Effector CD4-positive, alpha-beta T cell (primary cell): Measurements from ENCODE around the gene TSC2.
"Not testable (repeated sequence)": the region's sequence is repeated elsewhere in the genome, so short reads cannot be mapped to it uniquely, and the experiment has no call there.

Source experiments
- DNase-seq: peaks from one replicate; pipeline ENCODE4 v3.0.0-alpha.2; 2020

Gene TSC2

DNA sequence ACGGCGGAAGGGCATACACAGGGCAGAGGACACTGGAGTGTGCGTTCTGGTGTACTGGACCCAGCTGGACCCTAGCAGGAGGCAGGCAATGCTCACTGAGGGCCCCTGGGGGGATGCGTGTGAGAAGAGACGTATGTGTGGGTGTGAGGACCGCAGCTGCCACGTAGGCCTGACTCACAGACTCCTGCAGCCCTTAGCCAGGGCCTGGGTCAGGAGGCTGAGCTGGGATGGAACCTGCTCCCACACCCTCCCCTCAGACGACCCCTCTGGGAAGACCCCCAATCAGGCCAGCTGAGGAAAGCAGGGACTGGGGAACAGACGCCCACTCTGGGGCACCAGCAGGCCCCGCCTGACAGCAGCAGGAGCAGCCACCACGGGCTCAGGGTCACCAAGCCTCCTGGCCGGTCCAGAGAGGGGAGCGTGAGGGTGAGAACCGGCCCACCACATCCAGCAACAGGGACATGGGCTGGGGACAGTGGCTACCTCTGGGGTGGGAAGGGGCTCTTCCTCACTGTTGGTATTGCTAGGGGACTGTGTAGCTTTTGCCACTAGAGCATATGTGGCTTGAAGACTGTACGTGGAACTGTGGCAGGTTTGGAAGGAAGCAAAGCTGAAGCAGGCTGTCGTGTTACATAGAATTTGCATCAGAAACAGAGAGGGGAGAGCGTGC lies 59.5 kb downstream of the TSC2 start:
- DNase-seq = not testable (repeated sequence)

DNA sequence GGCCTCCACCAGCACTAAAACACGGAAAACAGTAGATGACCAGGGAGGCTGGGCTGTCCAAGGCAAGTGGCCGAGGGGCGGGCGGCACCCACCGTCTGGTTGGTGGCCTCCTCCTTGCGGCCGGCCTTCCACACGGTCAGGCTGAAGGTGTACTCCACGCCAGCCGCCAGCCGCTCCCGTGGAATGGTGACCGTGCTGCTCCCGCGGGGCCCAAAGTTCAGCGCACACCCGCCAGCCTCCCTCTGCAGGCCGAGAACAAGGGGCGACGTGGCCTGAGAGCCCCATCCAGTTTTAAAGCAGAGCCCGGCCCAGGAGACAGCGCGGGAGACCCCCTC lies 60.0 kb downstream of the TSC2 start:
- DNase-seq = not testable (repeated sequence)

DNA sequence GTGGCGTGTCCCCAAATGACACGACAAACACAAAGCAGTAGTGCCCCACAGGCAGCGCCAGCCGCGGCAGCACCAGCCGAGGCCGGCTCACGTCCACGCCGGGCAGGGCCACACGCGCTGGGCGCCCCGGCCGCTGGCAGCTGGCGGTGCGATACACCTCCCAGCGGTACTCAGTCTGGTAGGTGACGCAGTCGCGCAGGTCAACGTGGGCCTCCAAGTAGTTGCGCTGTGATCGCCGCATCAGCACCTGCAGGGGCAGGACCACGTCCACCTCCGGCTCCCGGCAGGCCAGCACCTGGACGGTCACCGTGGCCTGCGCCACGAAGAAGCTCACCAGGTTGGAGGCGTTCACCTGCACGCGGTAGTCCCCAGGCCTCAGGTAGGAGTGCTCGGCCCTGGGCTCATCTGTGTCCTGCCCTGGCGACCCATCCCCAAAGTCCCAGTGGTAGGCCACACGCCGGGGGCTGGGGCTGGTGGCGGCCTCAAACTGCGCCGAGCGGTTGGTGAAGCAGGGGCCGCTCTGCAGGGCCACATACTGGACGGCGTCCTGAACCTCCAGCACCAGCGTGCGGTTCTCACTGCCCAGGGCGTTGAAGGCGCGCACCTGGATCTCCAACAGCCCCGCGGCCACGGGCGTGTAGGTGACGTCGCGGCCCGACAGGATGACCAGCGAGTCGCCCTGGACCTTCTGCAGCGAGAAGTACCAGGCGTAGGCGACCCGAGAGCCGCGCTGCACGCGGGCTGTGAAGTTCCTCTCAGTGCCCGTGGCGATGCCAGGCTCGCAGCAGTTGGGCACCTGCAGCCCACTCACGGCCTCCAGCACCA lies 60.9 kb downstream of the TSC2 start:
- not testable (repeated sequence) for DNase-seq

DNA sequence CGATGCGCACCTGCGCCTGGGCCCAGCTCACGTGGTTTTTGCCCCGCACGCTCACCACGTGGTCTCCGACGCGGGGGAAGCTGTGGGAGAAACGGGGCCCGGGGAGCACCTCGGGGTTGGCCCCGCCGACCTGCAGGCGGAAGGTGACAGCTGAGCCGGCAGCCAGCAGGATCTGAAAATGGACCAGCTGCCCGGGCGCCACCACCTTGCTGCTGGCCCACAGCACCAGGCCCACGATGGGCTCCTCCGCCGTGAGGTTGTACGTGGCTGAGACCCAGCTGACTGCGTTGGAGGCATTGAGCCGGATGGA lies 61.4 kb downstream of the TSC2 start:
- not testable (repeated sequence) for DNase-seq

DNA sequence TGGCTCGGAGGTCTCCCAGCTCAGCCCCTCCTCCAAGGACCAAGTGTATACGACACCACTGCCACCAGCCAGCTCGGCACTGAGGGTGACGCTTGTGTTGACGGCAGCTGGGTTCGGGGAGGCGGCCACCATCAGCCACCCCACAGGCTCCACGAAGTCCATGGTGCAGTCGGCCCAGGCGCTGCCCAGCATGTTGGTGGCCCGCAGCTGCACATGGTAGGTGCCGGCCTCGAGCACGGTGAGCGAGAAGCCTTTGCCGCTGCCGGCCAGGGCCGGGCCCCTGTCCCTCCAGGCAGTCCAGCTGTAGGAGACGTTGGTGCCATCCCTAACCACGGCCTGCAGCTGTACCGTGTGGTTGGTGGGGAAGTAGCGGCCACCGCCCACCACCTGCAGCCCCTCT lies 62.1 kb downstream of the TSC2 start:
- DNase-seq = not testable (repeated sequence)

DNA sequence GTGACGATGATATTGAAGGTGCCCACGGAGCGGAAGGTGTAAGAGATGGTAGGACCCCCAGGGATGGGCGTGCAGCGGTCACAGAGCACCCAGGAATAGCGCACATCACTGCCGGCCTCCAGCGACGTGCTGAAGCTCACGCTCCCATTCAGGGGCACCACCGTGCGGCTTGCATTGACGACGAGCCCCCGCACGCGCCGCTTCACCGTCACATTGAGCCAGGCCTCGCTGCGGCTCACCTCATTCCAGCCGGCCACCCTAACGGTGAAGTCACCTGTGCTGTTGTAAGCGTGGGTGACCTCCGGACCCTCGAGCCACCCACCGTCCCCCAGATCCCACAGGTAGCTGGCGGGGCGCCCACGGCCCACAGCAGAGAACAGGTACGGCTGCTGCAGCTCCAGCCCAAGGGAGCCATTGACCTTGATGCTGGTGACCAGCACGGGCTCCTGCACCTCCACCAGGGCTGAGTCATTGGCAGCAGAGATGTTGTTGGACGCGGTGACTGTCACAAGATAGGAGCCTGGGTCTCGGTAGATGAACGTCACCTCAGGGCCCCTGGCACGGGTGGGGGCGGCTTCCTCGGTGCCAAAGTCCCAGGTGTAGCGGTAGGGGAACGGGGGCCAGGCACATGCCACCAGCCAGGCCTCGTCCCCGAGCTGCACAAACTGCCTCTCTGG lies 62.7 kb downstream of the TSC2 start:
- not testable (repeated sequence) for DNase-seq

DNA sequence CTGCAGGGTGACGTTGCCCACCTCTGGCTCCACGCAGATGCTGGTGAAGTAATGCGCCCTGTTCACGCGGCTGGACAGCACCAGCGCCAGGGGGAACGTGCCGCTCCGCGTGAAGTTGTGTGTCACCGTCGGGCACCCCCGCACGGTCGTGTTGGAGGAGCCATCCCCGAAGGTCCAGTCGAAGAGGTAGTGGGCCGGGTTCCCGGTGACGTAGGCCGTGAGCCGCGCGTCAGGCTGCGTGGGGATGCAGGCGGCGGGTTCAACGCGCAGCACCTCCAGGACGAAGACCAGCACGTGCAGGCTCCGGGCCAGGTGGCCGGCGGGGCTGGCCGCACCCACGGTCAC lies 63.2 kb downstream of the TSC2 start:
- not testable (repeated sequence) for DNase-seq

DNA sequence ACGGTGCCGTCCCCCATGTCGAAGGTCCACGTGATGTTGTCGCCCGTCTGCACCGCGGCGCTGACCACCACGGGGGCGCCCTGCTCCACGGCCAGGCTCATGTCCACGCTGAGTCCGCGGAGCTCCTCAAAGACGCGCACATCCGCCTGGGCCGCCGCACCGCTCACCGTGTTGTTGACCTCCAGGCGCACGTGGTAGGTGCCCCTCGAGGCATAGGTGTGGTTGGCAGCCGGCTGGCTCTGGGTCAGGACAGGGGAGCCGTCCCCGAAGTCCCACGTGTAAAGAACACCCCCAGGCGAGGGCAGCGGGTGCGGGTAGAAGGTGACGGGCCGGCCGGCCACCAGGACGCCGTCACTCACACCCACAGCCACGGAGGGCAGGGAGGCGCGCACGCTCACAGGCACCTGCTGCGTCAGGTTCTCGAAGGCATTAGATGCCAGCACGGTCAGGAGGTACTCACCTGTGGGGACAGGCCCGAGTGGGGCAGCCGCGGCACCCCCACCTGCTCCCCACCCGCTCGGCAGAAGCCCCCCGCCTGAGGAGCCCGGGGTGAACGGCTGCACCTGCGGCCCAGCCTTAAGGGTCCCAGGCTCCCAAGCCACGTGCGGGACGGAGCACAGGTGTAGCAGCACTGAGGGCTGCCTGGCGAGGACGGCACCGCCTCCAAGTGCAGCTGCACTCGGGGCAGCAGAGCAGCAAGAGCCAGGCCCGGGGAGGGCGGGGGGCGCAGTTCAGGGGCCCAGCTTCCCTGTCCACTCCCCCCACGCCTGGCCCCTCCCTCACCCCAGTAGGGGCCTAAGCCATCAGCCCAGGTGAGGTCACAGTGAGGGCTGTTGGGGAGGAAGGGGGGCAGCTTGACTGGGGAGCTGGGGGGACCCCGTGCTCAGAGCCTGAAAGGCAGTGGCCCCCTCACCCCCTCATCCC lies 63.9 kb downstream of the TSC2 start:
- not testable (repeated sequence) for DNase-seq

DNA sequence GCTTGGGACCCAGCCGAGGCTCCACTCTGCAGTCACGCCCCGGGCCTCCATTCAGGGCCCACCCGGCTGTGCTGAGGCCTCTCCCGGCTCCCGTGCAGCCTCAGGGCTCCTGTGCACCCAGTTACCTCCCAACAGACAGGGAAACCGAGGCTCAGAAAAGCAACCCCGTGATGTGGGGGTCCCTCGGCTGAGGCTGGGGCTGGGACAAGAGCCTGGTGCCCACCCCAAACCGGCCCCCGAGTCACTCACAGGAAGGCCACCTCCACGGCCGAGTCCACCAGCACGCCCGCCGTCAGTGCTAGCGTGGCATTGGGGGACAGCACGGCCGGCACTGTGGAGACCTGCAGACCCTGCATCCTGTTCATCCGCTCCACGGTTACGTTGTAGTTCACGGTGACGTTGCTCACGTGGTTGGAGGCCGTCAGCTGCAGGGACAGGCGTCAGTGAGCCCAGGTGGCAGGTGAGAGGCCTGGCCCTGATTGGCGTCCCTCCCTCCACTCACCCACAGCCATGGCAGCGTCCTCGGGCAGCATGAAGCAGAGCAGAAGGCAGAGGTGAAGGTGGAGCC lies 64.8 kb downstream of the TSC2 start:
- DNase-seq = not testable (repeated sequence)

DNA sequence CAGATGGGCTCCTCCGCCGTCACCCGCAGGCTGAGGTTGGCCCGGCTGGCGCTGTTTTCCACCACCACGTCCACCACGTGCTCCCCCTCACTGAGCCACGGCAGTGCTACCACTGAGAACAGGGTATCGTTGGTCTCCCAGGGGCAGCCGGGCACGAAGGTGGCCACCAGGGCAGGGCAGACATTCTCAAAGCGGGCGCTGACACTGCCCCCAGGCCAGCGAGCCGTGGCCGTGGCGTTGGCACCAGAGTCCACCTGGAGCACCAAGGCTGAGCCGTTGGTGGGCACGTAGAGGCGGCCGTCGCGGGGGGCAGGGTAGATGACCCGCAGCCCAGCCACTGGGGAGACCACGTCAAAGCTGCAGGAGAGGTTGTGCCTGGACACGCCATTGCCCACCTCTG lies 66.4 kb downstream of the TSC2 start:
- DNase-seq = not testable (repeated sequence)

DNA sequence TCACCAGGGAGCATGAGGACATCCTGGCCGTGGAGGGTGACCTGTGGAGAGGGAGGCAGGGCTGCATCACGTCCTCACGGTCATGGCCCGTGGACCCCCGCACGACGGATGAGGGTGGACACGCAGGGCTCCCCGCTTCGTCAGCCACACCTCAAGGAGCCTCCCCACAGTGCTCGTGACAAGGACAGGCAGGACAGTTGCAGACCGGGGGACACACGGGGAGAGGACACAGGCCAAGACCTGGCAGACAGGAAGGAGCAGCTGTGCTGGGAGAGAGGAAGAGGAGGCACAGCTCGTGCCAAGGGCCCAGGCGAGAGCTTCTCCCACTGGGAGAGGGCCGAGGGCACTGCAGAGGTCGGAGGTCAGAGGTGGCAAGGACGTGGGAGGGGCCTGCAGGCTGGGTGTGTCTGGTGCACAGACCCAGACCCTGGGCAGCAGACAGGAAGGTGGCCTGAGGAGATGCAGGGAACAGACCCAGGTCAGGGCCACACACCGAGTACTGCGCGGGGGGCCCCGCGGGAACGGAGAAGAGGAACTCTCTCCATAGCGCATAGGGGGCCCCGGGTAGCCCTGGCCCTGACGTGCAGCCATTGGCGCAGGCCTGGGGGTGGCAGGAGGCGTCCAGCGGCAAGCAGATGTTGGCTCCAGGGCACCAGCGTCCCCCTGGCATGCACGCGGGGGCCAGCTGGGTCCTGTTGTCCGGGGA lies 67.3 kb downstream of the TSC2 start:
- DNase-seq = not testable (repeated sequence)

DNA sequence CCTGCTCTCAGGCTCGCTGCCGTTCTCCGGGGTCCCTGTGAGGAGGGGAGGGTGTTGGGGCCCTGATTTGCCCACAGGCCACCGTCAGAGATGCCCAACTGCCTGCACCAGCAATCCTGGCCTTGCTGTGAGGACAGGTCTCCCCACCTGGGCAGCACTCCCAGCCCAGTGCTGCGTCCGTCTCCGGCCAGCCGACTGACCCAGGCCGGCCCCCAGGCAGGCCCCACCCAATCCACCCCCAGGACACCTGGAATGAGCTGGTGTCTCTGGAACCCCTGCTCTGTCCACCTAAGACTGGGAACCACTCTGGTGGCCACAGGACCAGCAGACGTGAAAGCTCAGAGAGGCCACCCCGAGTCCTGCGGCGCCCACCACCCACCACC lies 67.8 kb downstream of the TSC2 start:
- no peak for DNase-seq

DNA sequence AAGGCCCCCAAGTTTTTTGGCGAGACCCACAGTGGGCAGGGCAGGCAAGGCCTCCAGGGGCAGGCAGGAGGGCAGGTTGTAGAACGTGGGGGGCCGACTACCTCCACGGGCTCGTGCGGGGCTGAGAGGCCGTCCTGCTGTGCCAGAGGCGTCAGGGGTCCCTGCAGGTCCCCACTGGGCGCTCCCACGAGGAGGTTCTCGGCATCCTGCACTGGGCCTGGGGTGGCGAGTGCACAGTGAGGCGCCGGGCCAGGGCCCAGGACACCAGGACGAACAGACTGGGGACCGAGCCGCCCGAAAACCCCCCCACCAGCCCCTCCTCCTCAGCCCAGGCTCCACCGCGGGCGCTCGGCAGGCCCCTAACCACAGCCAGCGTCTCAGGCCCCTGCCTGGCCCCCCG lies 68.6 kb downstream of the TSC2 start:
- DNase-seq = not testable (repeated sequence)

DNA sequence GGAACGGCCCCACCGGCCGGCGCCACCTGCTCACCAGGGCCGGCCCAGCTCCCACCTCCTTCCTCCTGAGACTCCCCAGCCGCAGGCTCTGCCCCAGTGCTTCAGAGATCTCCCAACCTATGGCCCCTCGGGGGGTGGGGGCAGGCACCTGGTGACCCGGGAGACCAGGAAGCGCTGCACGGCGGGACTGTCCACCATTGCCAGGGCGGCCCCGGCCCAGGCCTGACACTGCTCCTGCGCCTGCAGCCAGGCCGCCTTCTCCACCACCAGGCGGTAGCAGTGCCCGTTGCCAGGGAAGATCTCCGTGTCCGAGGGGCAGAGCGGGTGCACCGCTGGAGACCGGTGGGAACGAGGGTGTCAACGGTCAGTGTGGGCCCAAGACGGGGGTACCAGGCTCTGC lies 69.6 kb downstream of the TSC2 start:
- DNase-seq = not testable (repeated sequence)

DNA sequence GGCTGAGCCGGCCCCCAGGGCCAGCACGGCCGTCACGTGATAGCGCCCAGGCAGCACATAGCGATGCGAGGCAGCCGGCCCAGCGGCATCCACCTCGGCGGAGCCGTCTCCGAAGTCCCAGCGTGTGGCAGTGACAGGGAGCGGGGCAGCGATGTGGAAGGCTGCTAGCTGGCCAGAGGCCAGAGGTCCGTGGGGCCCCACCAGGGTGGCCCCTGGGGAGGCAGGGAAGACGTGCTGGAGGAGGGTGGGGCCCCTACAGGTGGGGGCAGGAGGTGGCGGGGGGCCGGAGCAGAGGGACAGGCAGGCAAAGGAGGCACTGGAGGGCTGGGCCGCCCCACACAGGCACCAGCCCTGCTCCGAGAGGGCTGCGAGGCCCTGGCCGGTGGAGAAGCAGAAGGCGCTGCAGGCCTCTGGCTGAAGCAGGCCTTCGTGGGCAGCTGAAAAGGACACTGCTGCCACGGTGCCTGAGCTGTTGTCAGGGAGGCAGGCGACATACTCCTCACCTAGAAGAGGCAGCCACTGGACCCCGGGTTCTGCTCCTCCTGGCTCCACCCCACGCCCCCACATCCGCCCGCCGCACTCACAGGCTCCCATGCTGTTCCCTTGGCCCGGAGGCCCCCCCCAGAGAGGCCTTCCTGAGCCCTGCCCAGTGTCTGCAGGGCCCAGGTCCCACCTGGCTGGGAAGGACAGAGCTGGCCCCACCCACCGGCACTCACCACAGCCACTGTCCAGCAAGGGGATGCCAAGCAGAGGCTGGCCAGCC lies 70.4 kb downstream of the TSC2 start:
- DNase-seq = not testable (repeated sequence)

DNA sequence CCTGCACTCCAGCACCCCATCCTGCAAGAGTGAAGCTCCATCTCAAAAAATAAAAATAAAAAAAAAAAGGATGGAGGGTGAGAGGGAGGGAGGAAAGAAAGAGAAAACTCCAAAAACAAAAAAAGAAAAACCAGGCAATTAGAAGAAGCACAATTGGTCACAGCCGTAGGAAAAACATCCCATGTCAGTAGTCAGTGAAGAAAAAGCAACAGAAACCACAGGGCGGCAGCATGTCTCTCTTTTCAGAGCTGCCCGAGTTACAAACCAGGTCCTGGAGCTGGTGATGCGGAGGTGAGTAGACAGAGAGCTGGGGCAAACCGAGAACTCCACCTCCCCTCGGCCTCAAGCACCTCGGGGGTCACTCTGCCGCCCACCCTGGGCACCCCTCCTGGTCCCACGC lies 73.5 kb downstream of the TSC2 start:
- not testable (repeated sequence) for DNase-seq

DNA sequence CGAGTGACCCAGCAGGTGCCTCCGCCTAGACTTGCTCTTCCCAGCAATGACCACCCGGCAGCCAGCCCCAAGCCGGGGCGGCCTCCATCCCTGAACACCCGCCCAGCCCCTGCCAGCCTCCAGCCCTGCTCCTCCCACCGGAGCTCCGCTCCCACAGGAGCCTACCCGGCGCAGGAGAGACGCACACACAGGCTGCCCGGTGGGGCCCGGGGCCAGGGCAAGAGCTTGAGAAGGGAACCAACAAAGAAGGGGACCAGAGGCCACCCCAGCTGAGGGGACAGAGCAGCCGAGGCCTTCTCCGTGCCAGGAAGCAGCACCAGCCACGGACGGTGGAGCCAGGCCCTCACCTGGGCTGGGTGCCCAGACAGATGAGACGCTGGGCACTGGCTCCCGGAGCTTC lies 74.1 kb downstream of the TSC2 start:
- DNase-seq = no peak

DNA sequence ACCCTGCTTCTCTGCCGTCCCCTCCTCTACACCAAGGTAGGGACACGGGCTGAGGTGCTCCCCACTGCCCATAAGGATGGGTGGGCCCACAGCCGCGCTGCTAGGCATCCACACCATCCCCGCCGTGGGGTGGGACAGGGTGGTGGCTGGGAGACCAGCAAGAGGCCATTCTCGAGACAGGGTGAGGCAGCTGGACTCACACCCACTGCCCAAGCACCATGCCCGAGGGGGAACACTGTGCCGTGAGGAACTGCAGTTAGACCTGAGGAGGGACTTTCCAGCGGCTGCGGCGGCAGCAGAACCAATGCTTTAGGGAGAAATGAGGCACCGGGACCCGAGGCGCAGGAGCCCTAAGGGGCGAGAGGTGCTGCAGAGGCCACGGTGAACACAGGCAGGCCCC lies 74.6 kb downstream of the TSC2 start:
- DNase-seq = no peak

DNA sequence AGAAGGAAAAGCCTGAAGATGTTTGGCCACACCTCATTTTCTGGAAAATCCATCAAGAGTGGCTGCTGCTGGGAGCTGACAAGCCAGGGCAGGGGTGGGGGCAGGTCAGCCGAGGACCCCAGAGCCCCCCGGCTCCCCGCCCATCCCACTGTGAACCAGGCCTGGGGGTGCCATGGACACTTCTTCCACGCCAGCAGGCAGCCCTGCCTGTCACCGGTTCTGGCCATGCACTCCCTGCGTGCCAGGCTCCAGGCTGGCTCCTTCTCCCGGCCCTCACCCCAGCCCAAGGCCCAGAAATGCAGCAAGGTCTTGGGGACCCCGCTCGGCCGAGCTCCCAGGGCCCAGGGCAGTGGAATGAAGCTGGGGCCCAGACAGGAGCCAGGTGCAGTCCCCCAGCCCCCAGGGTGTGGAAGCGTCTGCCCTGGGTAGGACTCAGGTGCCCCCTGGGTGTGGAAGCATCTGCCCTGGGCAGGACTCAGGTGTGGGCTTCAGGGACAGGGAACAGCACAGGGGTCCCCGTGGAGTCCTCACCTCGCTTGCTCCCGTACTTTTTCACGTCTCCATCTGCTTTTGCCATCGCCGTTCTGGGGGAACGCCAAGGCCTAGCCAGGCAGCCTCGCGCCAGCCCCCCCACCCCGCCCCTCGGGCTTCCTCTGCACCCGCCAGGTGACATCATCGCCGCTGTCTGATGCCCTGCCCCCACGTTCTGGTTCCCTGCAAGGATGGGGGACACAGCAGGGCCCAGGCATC lies 75.3 kb downstream of the TSC2 start:
- not testable (repeated sequence) for DNase-seq

DNA sequence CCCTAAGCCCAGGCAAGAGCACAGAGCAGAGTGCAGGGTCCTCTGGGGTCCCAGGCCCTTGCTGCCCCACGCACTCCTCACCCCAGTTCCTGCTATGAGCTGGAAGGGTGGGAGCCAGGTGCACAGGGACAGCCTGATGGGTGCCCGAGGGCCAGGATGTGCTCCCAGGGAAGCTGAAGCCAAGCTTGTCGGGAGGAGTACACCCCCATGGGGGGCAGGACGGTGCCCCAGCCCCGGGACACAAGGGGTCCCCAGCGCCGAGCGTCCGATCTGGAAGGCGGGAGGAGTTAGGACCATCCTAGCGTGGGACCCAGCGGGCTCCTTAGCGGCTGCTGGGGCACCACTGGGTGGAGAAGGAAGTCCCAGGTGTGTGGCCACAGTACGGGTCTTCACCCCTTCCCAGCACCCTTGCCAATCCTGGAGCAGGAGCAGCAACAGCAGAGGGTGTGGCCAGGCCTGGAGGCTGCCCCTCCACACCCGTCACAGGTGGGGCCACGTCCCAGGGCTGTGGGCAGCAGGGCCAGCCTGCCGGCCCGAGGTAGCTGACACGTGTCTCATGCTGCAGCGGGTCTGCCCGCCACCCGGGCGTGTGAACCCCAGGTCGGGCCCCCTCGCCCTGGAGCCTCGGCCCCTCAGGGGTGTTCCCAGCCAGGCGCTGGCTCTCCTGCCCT lies 76.1 kb downstream of the TSC2 start:
- not testable (repeated sequence) for DNase-seq
